Measurements from ENCODE around the gene AP1S3.

- TF ChIP-seq POLR2AphosphoS5 (IDR thresholded peaks at IDR 0.05; ENCODE audit: low read depth, low read length), result no peak
- TF ChIP-seq, protein P1, sequence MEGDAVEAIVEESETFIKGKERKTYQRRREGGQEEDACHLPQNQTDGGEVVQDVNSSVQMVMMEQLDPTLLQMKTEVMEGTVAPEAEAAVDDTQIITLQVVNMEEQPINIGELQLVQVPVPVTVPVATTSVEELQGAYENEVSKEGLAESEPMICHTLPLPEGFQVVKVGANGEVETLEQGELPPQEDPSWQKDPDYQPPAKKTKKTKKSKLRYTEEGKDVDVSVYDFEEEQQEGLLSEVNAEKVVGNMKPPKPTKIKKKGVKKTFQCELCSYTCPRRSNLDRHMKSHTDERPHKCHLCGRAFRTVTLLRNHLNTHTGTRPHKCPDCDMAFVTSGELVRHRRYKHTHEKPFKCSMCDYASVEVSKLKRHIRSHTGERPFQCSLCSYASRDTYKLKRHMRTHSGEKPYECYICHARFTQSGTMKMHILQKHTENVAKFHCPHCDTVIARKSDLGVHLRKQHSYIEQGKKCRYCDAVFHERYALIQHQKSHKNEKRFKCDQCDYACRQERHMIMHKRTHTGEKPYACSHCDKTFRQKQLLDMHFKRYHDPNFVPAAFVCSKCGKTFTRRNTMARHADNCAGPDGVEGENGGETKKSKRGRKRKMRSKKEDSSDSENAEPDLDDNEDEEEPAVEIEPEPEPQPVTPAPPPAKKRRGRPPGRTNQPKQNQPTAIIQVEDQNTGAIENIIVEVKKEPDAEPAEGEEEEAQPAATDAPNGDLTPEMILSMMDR (IDR thresholded peaks at IDR 0.05 in 2 of 3, conservative IDR thresholded peaks at IDR 0.05 in 1 of 3; ENCODE audit: borderline replicate concordance in 1 of 3, insufficient read depth in 1 of 3, low read depth in 2 of 3, low read length in 2 of 3), result no peak
- TF ChIP-seq EZH2 (IDR thresholded peaks at IDR 0.05), result no peak
- no peak for TF ChIP-seq EZH2phosphoT487 (IDR thresholded peaks at IDR 0.05; ENCODE audit: borderline replicate concordance)
- no peak for TF ChIP-seq POLR2A (IDR thresholded peaks at IDR 0.05; ENCODE audit: borderline replicate concordance, extremely low read depth, insufficient read depth, insufficient read length)
- no peak for TF ChIP-seq JUND (IDR thresholded peaks at IDR 0.05)
- no peak for TF ChIP-seq CEBPB (IDR thresholded peaks at IDR 0.05; ENCODE audit: low read depth)
- no peak for TF ChIP-seq RAD21 (IDR thresholded peaks at IDR 0.05; ENCODE audit: low read depth)
- no peak for TF ChIP-seq SP1 (IDR thresholded peaks at IDR 0.05; ENCODE audit: low read depth)
- TF ChIP-seq FOSL1 (IDR thresholded peaks at IDR 0.05; ENCODE audit: low read depth), result no peak
- TF ChIP-seq SIN3A (IDR thresholded peaks at IDR 0.05; ENCODE audit: low read depth), result no peak
- no peak for TF ChIP-seq MAX (IDR thresholded peaks at IDR 0.05)
- no peak for TF ChIP-seq ELF1 (IDR thresholded peaks at IDR 0.05; ENCODE audit: borderline replicate concordance, low read depth)
These were observed 107.6 kb downstream of the AP1S3 start for GRCh38 chr2:223729781-223730180.
